B cell (primary cell): ENCODE data around the gene C3. TPM values are rescaled to one million over a fixed set of nuclear protein-coding genes. Genes with fewer than 3 reads are reported as not detected.
A peak's percentile ranks its signal among the peaks of the same experiment; 100 is the strongest.

Experiments used
- ATAC-seq: fragments of 200-7000 bp; cut with Tn5 transposase; one replicate; pipeline ENCODE4 v1.10.0; 2021; ENCODE audit warnings: low read depth, mild to moderate bottlenecking, moderate number of reproducible peaks, moderate library complexity
- CTCF ChIA-PET: fragments of 350-600 bp; sonication (Branson Sonifier 250); formaldehyde crosslinking; loops from one replicate; lab custom pipeline; 2021; ENCODE audit warnings: antibody characterized with exemption, inconsistent platforms; lab: Charles Lee
- POLR2A ChIA-PET: fragments of 350-600 bp; sonication (Branson Sonifier 250); formaldehyde crosslinking; loops from one replicate; lab custom pipeline; 2021; ENCODE audit warnings: antibody characterized with exemption; lab: Charles Lee
- DNase-seq: peaks from one replicate; pipeline ENCODE4 v3.0.0; 2013
- H2AFZ ChIP-seq: 2 replicates; pipeline ENCODE4 v1.6.1; 2012; ENCODE audit warnings: mild to moderate bottlenecking, low read depth, low read length; ENCODE audit not compliant: insufficient read depth, poor library complexity, severe bottlenecking
- H3K27ac ChIP-seq, 2 donors: 1 replicate in 1 of 2; 2 replicates in 1 of 2; pipeline ENCODE4 v1.5.1; 2012 to 2013; ENCODE audit warnings: low read length in 2 of 2, mild to moderate bottlenecking in 2 of 2, moderate library complexity in 1 of 2
- H3K27me3 ChIP-seq, 4 experiments: fragments of 200-600 bp in 1 of 4; sonication (generic) in 1 of 4; replicated peaks in 1 of 4; 1 replicate in 2 of 4; 2 replicates in 2 of 4; pipeline versions ENCODE4 v1.6.1 to v1.7.0; 2013 to 2016; ENCODE audit warnings: low read length in 3 of 4, mild to moderate bottlenecking in 2 of 4, mixed read lengths in 1 of 4, moderate library complexity in 1 of 4; ENCODE audit not compliant: insufficient read depth in 4 of 4, control insufficient read depth in 3 of 4; ENCODE audit errors: control extremely low read depth in 1 of 4
- H3K36me3 ChIP-seq, 2 experiments: replicated peaks in 1 of 2; 1 replicate in 1 of 2; 2 replicates in 1 of 2; pipeline versions ENCODE4 v1.6.1 to v1.7.1; 2013; ENCODE audit warnings: low read length in 1 of 2; ENCODE audit not compliant: insufficient read depth in 2 of 2, control insufficient read depth in 1 of 2; ENCODE audit errors: control extremely low read depth in 1 of 2, extremely low read depth in 1 of 2
- H3K4me1 ChIP-seq, 2 donors: fragments of 200-600 bp in 1 of 2; sonication (generic) in 1 of 2; 1 replicate in 1 of 2; 2 replicates in 1 of 2; pipeline versions ENCODE4 v1.5.1 to v1.6.1; 2013 to 2017; ENCODE audit warnings: low read length in 2 of 2; ENCODE audit not compliant: control insufficient read depth in 2 of 2, insufficient read depth in 2 of 2
- H3K4me2 ChIP-seq: replicated peaks from 2 replicates; pipeline ENCODE3; 2012; ENCODE audit warnings: mild to moderate bottlenecking, low read depth, low read length; ENCODE audit not compliant: poor library complexity, severe bottlenecking
- H3K4me3 ChIP-seq, 5 experiments: fragments of 200-600 bp in 1 of 5; sonication (generic) in 1 of 5; 1 replicate in 3 of 5; 2 replicates in 2 of 5; pipeline versions ENCODE4 v1.5.1 to v1.7.0; 2011 to 2016; ENCODE audit warnings: low read length in 4 of 5, mild to moderate bottlenecking in 4 of 5, low read depth in 2 of 5, control low read depth in 1 of 5, moderate library complexity in 1 of 5; ENCODE audit not compliant: insufficient read depth in 1 of 5; ENCODE audit errors: control extremely low read depth in 1 of 5, extremely low read depth in 1 of 5
- H3K79me2 ChIP-seq: fragments of 200-600 bp; sonication (generic); one replicate; pipeline ENCODE4 v1.6.0; 2016; ENCODE audit warnings: low read length; ENCODE audit not compliant: control insufficient read depth, insufficient read depth
- H3K9ac ChIP-seq: fragments of 200-600 bp; sonication (generic); 2 replicates; pipeline ENCODE4 v1.6.1; 2017; ENCODE audit warnings: mild to moderate bottlenecking, low read length, moderate library complexity
- H3K9me3 ChIP-seq, 3 donors: one replicate each; pipeline versions ENCODE4 v1.6.1 to v1.7.1; 2013; ENCODE audit warnings: low read length in 2 of 3; ENCODE audit not compliant: control insufficient read depth in 2 of 3, insufficient read depth in 1 of 3; ENCODE audit errors: control extremely low read depth in 1 of 3
- H4K20me1 ChIP-seq: 2 replicates; pipeline ENCODE4 v1.6.0; 2012; ENCODE audit warnings: mild to moderate bottlenecking, low read length; ENCODE audit not compliant: insufficient read depth, control insufficient read depth, poor library complexity, severe bottlenecking
- H3K27ac Mint-ChIP-seq: one replicate; pipeline ENCODE4 v1.8.0; 2021; ENCODE audit warnings: mixed read lengths
- H3K27me3 Mint-ChIP-seq: one replicate; pipeline ENCODE4 v1.8.0; 2021; ENCODE audit warnings: mixed read lengths
- H3K4me1 Mint-ChIP-seq: one replicate; pipeline ENCODE4 v1.8.0; 2021; ENCODE audit warnings: mixed read lengths
- H3K4me3 Mint-ChIP-seq: one replicate; pipeline ENCODE4 v1.8.0; 2021; ENCODE audit warnings: mixed read lengths
- H3K9me3 Mint-ChIP-seq: one replicate; pipeline ENCODE4 v1.8.0; 2022; ENCODE audit warnings: mixed read lengths; ENCODE audit not compliant: insufficient read depth
- CTCF ChIP-seq: fragments of 200-600 bp; IDR thresholded peaks from one replicate; pipeline ENCODE4 v1.8.0; 2022; ENCODE audit warnings: antibody characterized with exemption, mild to moderate bottlenecking
- EZH2 ChIP-seq: IDR thresholded peaks from 2 replicates; pipeline ENCODE4 v1.6.1; 2012; ENCODE audit warnings: borderline replicate concordance, low read depth, mild to moderate bottlenecking, moderate library complexity, low read length; ENCODE audit not compliant: insufficient read depth, poor library complexity, severe bottlenecking
- WGBS: methylation state at CpG from one replicate; pipeline ENCODE4 v1.1.5; 2013; ENCODE audit warnings: missing lambda C conversion rate; ENCODE audit not compliant: insufficient coverage; 5-methylcytosine and 5-hydroxymethylcytosine counted together
- intact Hi-C: fragments of 100-400 bp; cut with micrococcal nuclease; formaldehyde crosslinking; loops from one replicate; pipeline ENCODE4 v1.10.0; 2022
- polyA plus RNA-seq: library from polyadenylated mRNA; depleted of rRNA; stranded (reverse); fragments of >200 nt; gene quantifications from 2 replicates; pipeline ENCODE4 v1.2.3, GENCODE V29; 2012
- total RNA-seq, 2 donors: library from RNA; stranded (reverse); fragments of 120-200 nt in 1 of 2; gene quantifications; 1 replicate in 1 of 2; 2 replicates in 1 of 2; pipeline versions ENCODE4 v1.2.3 to v1.2.4, GENCODE V29; 2013 to 2022

The C3 gene
- total and polyA plus RNA-seq, 2 donors (not counting 1 experiment from before 2014, with no cell fraction given), result 0.01 to 0.47 TPM

- no peaks in the 10 kb centered on the region for H3K36me3 ChIP-seq
- no peak overlapping the region for H3K27ac ChIP-seq
- no peak overlapping the region for H2AFZ ChIP-seq
- DNase-seq (peak; percentile 44), ATAC-seq (peak; percentile 19)
- H3K4me1 ChIP-seq, result peaks cover 32 to 35% of the 10 kb centered on the region in 2 donors
- no peaks in the 10 kb centered on the region for H3K27me3 ChIP-seq
- peaks cover 0 to 3% (median 0%) of the 10 kb centered on the region in 3 donors for H3K9me3 ChIP-seq
- ChIA-PET CTCF (no interaction called here), POLR2A (interaction anchor here (0.7 kb wide), 1 partner anchor 203 kb away, joined by 11 read pairs; no protein-coding TSS in a partner anchor)
- peaks cover 3% of the 10 kb centered on the region for H3K9me3 Mint-ChIP-seq
- H3K79me2 ChIP-seq, result peaks cover 4% of the 10 kb centered on the region
- H4K20me1 ChIP-seq, result no peaks in the 10 kb centered on the region
- 90% methylated on average over 21 of the region's 21 CpGs for WGBS
- intact Hi-C loops, result no loop called here
- H3K4me3 ChIP-seq, result no peak overlapping the region
- TF ChIP-seq EZH2 (no peak), CTCF (no peak)
- H3K4me1 Mint-ChIP-seq, result peaks cover 36% of the 10 kb centered on the region
- H3K4me2 ChIP-seq, result no peak overlapping the region
- no peaks in the 10 kb centered on the region for H3K27me3 Mint-ChIP-seq
- no peak overlapping the region for H3K9ac ChIP-seq
- no peak overlapping the region for H3K27ac Mint-ChIP-seq
- H3K4me3 Mint-ChIP-seq, result no peak overlapping the region
These were observed 1.5 kb downstream of the C3 start for GRCh38 chr19:6718741-6719539.

GRCh38 chr19:6718111-6718740, 2.2 kb downstream of the C3 start:
- Histone ChIP-seq H3K79me2 (peaks cover 4% of the 10 kb centered on the region), H2AFZ (no peak overlapping the region), H3K4me3 (no peak overlapping the region), H4K20me1 (no peaks in the 10 kb centered on the region), H3K9ac (no peak overlapping the region), H3K27ac (no peak overlapping the region), H3K4me2 (no peak overlapping the region), H3K9me3 (peaks cover 0 to 3% (median 0%) of the 10 kb centered on the region in 3 donors), H3K36me3 (no peaks in the 10 kb centered on the region), H3K27me3 (no peaks in the 10 kb centered on the region), H3K4me1 (peaks cover 25 to 28% of the 10 kb centered on the region in 2 donors)
- ATAC-seq, result no peak
- ChIA-PET POLR2A (interaction anchor here (0.7 kb wide), 1 partner anchor 202 kb away, joined by 11 read pairs; no protein-coding TSS in a partner anchor), CTCF (no interaction called here)
- Mint-ChIP-seq H3K4me1 (peaks cover 30% of the 10 kb centered on the region), H3K4me3 (no peak overlapping the region), H3K9me3 (peaks cover 3% of the 10 kb centered on the region), H3K27ac (no peak overlapping the region), H3K27me3 (no peaks in the 10 kb centered on the region)
- 72% methylated on average over 19 of the region's 23 CpGs for WGBS
- DNase-seq, result no peak
- TF ChIP-seq CTCF (no peak), EZH2 (no peak)
- intact Hi-C loops, result no loop called here
